HFFc6 (cell line): ENCODE measurements around the gene PSORS1C1. TPM values are rescaled to one million over a fixed set of nuclear protein-coding genes. Genes with fewer than 3 reads are reported as not detected.

Experiments used
- DNase-seq: peaks from one replicate; pipeline ENCODE4 v3.0.0-alpha.2; 2018
- H3K27ac Mint-ChIP-seq: 2 replicates; pipeline ENCODE4 v1.8.0; 2020; ENCODE audit warnings: mild to moderate bottlenecking, mixed read lengths
- H3K27me3 Mint-ChIP-seq: 2 replicates; pipeline ENCODE4 v1.8.0; 2021; ENCODE audit warnings: mild to moderate bottlenecking, moderate library complexity, mixed read lengths; ENCODE audit not compliant: insufficient read depth
- H3K36me3 Mint-ChIP-seq: 2 replicates; pipeline ENCODE4 v1.8.0; 2021; ENCODE audit warnings: low read depth, mixed read lengths
- H3K4me1 Mint-ChIP-seq: 2 replicates; pipeline ENCODE4 v1.8.0; 2020; ENCODE audit warnings: low read depth, mixed read lengths
- H3K4me3 Mint-ChIP-seq: 2 replicates; pipeline ENCODE4 v1.8.0; 2020; ENCODE audit warnings: mild to moderate bottlenecking, moderate library complexity, mixed read lengths
- H3K9me3 Mint-ChIP-seq: 2 replicates; pipeline ENCODE4 v1.8.0; 2020; ENCODE audit warnings: mild to moderate bottlenecking, mixed read lengths
- CTCF ChIP-seq: fragments of 200-600 bp; sonication (generic); IDR thresholded peaks from 2 replicates; pipeline ENCODE4 v1.5.0; 2021; ENCODE audit warnings: antibody characterized with exemption, mild to moderate bottlenecking
- total RNA-seq, 6 experiments: library from RNA; stranded (reverse); fragmentation: NEBNext Ultra II Directional; extraction: Animal tissue kit (Norgen Biotek cat#: 25700); gene quantifications; 2 replicates in 1 of 6; 3 replicates in 5 of 6; pipeline ENCODE4 v1.2.3, GENCODE V29; 2021

The PSORS1C1 gene
- total RNA-seq, 6 experiments from 2014 or later: 2.1 to 4.4 (median 3.5) TPM

DNA sequence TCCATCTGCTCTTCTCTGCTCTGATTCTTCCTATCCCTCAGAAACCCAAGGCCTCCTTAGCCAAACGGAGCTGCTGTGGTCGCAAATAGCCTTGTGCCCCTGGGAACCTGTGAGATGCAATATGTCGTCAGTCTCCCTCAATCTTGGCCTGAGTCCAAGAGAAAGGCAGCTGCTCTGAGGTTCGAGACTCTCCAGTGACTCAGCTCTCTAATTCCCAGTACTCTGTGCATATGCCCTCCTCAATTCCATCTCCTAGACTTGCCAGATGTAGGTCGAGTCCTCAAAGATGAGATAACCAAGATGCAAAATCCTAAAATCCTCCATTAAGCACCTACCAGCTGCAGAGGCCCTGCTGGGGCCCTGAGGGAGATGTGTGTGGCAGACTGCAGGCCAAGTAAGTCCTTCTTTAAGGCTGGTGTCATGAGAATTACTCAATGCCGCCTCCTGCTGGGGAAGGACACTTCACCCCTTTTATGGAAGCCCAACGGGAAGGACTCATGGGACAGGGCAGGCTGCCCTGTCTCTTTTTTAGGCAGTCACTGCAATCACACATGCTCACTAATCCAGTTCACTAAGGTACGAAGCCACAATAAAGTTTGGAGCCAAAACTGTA, 30.8 kb upstream of the PSORS1C1 start:
- Mint-ChIP-seq H3K27ac (peak overlapping the region; percentile 16; the same call in 1 of the 2 replicates), H3K9me3 (no peaks in the 10 kb centered on the region), H3K4me1 (peaks cover 52% of the 10 kb centered on the region), H3K36me3 (no peaks in the 10 kb centered on the region), H3K4me3 (no peak overlapping the region), H3K27me3 (peaks cover 2% of the 10 kb centered on the region; the same call in 1 of the 2 replicates)
- TF ChIP-seq CTCF: peak; percentile 78
- peak; percentile 64 for DNase-seq

GRCh38 chr6:31086788-31087440, 27.7 kb upstream of the PSORS1C1 start:
- peak overlapping the region; percentile 85 for H3K27ac Mint-ChIP-seq
- H3K4me1 Mint-ChIP-seq: peaks cover 41% of the 10 kb centered on the region
- no peak for TF ChIP-seq CTCF
- peak overlapping the region; percentile 80 for H3K4me3 Mint-ChIP-seq
- H3K9me3 Mint-ChIP-seq: no peaks in the 10 kb centered on the region
- H3K36me3 Mint-ChIP-seq: no peaks in the 10 kb centered on the region
- DNase-seq: peak; percentile 78
- peaks cover 2% of the 10 kb centered on the region; the same call in 1 of the 2 replicates for H3K27me3 Mint-ChIP-seq

GRCh38 chr6:31087494-31088089, 27.0 kb upstream of the PSORS1C1 start:
- peak overlapping the region; percentile 85 for H3K27ac Mint-ChIP-seq
- peak overlapping the region; percentile 80 for H3K4me3 Mint-ChIP-seq
- peak; percentile 77 for DNase-seq
- H3K9me3 Mint-ChIP-seq: no peaks in the 10 kb centered on the region
- peaks cover 41% of the 10 kb centered on the region for H3K4me1 Mint-ChIP-seq
- peaks cover 2% of the 10 kb centered on the region; the same call in 1 of the 2 replicates for H3K27me3 Mint-ChIP-seq
- TF ChIP-seq CTCF: peak; percentile 91
- no peaks in the 10 kb centered on the region for H3K36me3 Mint-ChIP-seq

- Mint-ChIP-seq H3K4me3 (no peak overlapping the region), H3K9me3 (no peaks in the 10 kb centered on the region), H3K4me1 (peaks cover 40% of the 10 kb centered on the region), H3K27ac (no peak overlapping the region), H3K27me3 (peaks cover 2% of the 10 kb centered on the region; the same call in 1 of the 2 replicates), H3K36me3 (no peaks in the 10 kb centered on the region)
- TF ChIP-seq CTCF: no peak
- no peak for DNase-seq
Observed at GRCh38 chr6:31090275-31090972, 24.2 kb upstream of the PSORS1C1 start.

GRCh38 chr6:31090973-31091364, 23.6 kb upstream of the PSORS1C1 start:
- peaks cover 35% of the 10 kb centered on the region for H3K4me1 Mint-ChIP-seq
- no peaks in the 10 kb centered on the region for H3K36me3 Mint-ChIP-seq
- TF ChIP-seq CTCF: no peak
- H3K27me3 Mint-ChIP-seq: peaks cover 2% of the 10 kb centered on the region
- no peak overlapping the region for H3K4me3 Mint-ChIP-seq
- no peaks in the 10 kb centered on the region for H3K9me3 Mint-ChIP-seq
- H3K27ac Mint-ChIP-seq: no peak overlapping the region
- no peak for DNase-seq
